H1 (cell line): ENCODE measurements around the gene LRRC42. TPM values are rescaled to one million over a fixed set of nuclear protein-coding genes. Genes with fewer than 3 reads are reported as not detected.

Source experiments
- CTCF ChIA-PET: fragments of 300-600 bp; sonication (Branson Sonifier 250); formaldehyde crosslinking; loops from one replicate; lab custom pipeline; 2021; ENCODE audit not compliant: partially characterized antibody; lab: Charles Lee
- POLR2A ChIA-PET: fragments of 300-600 bp; sonication (Branson Sonifier 250); formaldehyde crosslinking; loops from one replicate; lab custom pipeline; 2021; ENCODE audit warnings: inconsistent platforms; ENCODE audit not compliant: partially characterized antibody; lab: Charles Lee
- DNase-seq, 2 experiments: peaks; one replicate each; pipeline versions ENCODE4 v3.0.0 to v3.0.0-alpha.2; 2010 to 2022; ENCODE audit warnings: low spot score in 2 of 2, low read depth in 1 of 2, mixed read lengths in 1 of 2
- FAIRE-seq: peaks from 2 replicates; lab custom pipeline; 2011; peaks lifted over from hg19 to GRCh38; lab: Jason Lieb, UNC
- H2AFZ ChIP-seq: 2 replicates; pipeline ENCODE4 v1.8.1; 2012; ENCODE audit warnings: low read length, inconsistent platforms
- H2AK5ac ChIP-seq: 2 replicates; pipeline ENCODE4 v1.6.1; 2013; ENCODE audit warnings: low read depth, low read length
- H2BK120ac ChIP-seq: replicated peaks from 2 replicates; pipeline ENCODE3; 2013; ENCODE audit warnings: low read depth, low read length, inconsistent platforms
- H2BK12ac ChIP-seq: 2 replicates; pipeline ENCODE4 v1.6.1; 2013; ENCODE audit warnings: low read depth, low read length
- H2BK15ac ChIP-seq: 2 replicates; pipeline ENCODE4 v1.6.1; 2013; ENCODE audit warnings: low read length
- H2BK20ac ChIP-seq: 2 replicates; pipeline ENCODE4 v1.6.1; 2013; ENCODE audit warnings: low read length
- H2BK5ac ChIP-seq: 2 replicates; pipeline ENCODE4 v1.6.1; 2013; ENCODE audit warnings: low read depth, low read length
- H3K14ac ChIP-seq: 2 replicates; pipeline ENCODE4 v1.6.1; 2013; ENCODE audit warnings: inconsistent platforms; ENCODE audit not compliant: insufficient read length
- H3K18ac ChIP-seq: 2 replicates; pipeline ENCODE4 v1.6.1; 2013; ENCODE audit warnings: low read length; ENCODE audit errors: extremely low read depth
- H3K23ac ChIP-seq: 2 replicates; pipeline ENCODE4 v1.6.1; 2013; ENCODE audit warnings: inconsistent platforms; ENCODE audit not compliant: insufficient read length
- H3K23me2 ChIP-seq: 2 replicates; pipeline ENCODE4 v1.6.1; 2013; ENCODE audit warnings: low read depth, low read length
- H3K27ac ChIP-seq: 2 replicates; pipeline ENCODE4 v1.6.1; 2011; ENCODE audit warnings: low read depth, low read length, inconsistent platforms
- H3K27me3 ChIP-seq, 4 experiments: replicated peaks in 1 of 4; 1 replicate in 1 of 4; 2 replicates in 3 of 4; pipeline versions ENCODE4 v1.6.1 to v1.8.1; 2011 to 2013; ENCODE audit warnings: low read length in 3 of 4, mild to moderate bottlenecking in 3 of 4, inconsistent platforms in 2 of 4, mixed read lengths in 2 of 4, moderate library complexity in 1 of 4; ENCODE audit not compliant: control insufficient read depth in 3 of 4, insufficient read depth in 3 of 4; ENCODE audit errors: extremely low read depth in 1 of 4
- H3K36me3 ChIP-seq, 4 experiments: 2 replicates each; pipeline versions ENCODE4 v1.6.1 to v1.8.1; 2011 to 2013; ENCODE audit warnings: mild to moderate bottlenecking in 4 of 4, low read length in 3 of 4, moderate library complexity in 2 of 4, control low read depth in 1 of 4, inconsistent platforms in 1 of 4; ENCODE audit not compliant: insufficient read depth in 4 of 4, control insufficient read depth in 2 of 4
- H3K4ac ChIP-seq: replicated peaks from 2 replicates; pipeline ENCODE3; 2013; ENCODE audit warnings: low read length, low read depth, mixed read lengths, inconsistent platforms; ENCODE audit not compliant: insufficient read length
- H3K4me1 ChIP-seq, 4 experiments: replicated peaks in 1 of 4; 1 replicate in 1 of 4; 2 replicates in 3 of 4; pipeline versions ENCODE4 v1.6.1 to v1.8.1; 2011 to 2013; ENCODE audit warnings: low read length in 3 of 4, inconsistent platforms in 2 of 4, mixed read lengths in 1 of 4; ENCODE audit not compliant: insufficient read depth in 4 of 4, control insufficient read depth in 3 of 4
- H3K4me2 ChIP-seq, 2 experiments: 2 replicates each; pipeline versions ENCODE4 v1.6.1 to v1.8.1; 2011 to 2013; ENCODE audit warnings: low read depth in 2 of 2, low read length in 2 of 2, control low read depth in 1 of 2, inconsistent platforms in 1 of 2, mild to moderate bottlenecking in 1 of 2; ENCODE audit not compliant: insufficient read depth in 1 of 2
- H3K4me3 ChIP-seq, 4 experiments: fragments of 200-600, 300-600 bp in 1 of 4; sonication (generic), shearing (Covaris generic), sonication (Bioruptor Twin) in 1 of 4; 2 replicates each; pipeline versions ENCODE4 v1.5.1 to v1.8.1; 2011 to 2016; ENCODE audit warnings: low read length in 4 of 4, low read depth in 3 of 4, control low read depth in 2 of 4, inconsistent platforms in 2 of 4, mild to moderate bottlenecking in 2 of 4, mixed read lengths in 1 of 4, moderate library complexity in 1 of 4; ENCODE audit not compliant: insufficient read depth in 2 of 4; ENCODE audit errors: extremely low read depth in 1 of 4
- H3K56ac ChIP-seq: replicated peaks from 2 replicates; pipeline ENCODE3; 2013; ENCODE audit warnings: low read depth, mild to moderate bottlenecking, mixed read lengths, low read length, inconsistent platforms; ENCODE audit not compliant: insufficient read length
- H3K79me1 ChIP-seq: 2 replicates; pipeline ENCODE4 v1.6.1; 2013; ENCODE audit warnings: low read depth, low read length, control low read depth
- H3K79me2 ChIP-seq, 2 experiments: 2 replicates each; pipeline versions ENCODE4 v1.6.1 to v1.8.1; 2012 to 2013; ENCODE audit warnings: low read length in 2 of 2, mild to moderate bottlenecking in 2 of 2, inconsistent platforms in 1 of 2; ENCODE audit not compliant: insufficient read depth in 2 of 2, control insufficient read depth in 1 of 2
- H3K9ac ChIP-seq, 4 experiments: replicated peaks in 1 of 4; 1 replicate in 1 of 4; 2 replicates in 3 of 4; pipeline versions ENCODE4 v1.6.1 to v1.8.1; 2011 to 2013; ENCODE audit warnings: low read depth in 3 of 4, low read length in 3 of 4, control low read depth in 2 of 4, mild to moderate bottlenecking in 2 of 4, moderate library complexity in 2 of 4, inconsistent platforms in 1 of 4; ENCODE audit errors: extremely low read depth in 1 of 4
- H3K9me3 ChIP-seq, 2 experiments: 2 replicates each; pipeline versions ENCODE4 v1.6.1 to v1.8.1; 2012 to 2013; ENCODE audit warnings: mild to moderate bottlenecking in 2 of 2, moderate library complexity in 2 of 2, control low read depth in 1 of 2, inconsistent platforms in 1 of 2, low read depth in 1 of 2, low read length in 1 of 2, mixed read lengths in 1 of 2; ENCODE audit not compliant: insufficient read depth in 2 of 2
- H4K20me1 ChIP-seq, 2 experiments: replicated peaks in 1 of 2; 2 replicates each; pipeline versions ENCODE3 to v1.8.1; 2011 to 2013; ENCODE audit warnings: inconsistent platforms in 2 of 2, low read length in 2 of 2, mild to moderate bottlenecking in 1 of 2; ENCODE audit not compliant: insufficient read depth in 2 of 2, control insufficient read depth in 1 of 2
- H4K5ac ChIP-seq: 2 replicates; pipeline ENCODE4 v1.6.1; 2013; ENCODE audit warnings: low read length, low read depth, mixed read lengths, inconsistent platforms; ENCODE audit not compliant: insufficient read length
- H4K8ac ChIP-seq: 2 replicates; pipeline ENCODE4 v1.8.0; 2013; ENCODE audit warnings: mild to moderate bottlenecking, moderate library complexity, low read length, inconsistent platforms; ENCODE audit not compliant: insufficient read depth; ENCODE audit errors: extremely low read depth
- H4K91ac ChIP-seq: replicated peaks from 2 replicates; pipeline ENCODE3; 2013; ENCODE audit warnings: low read length, mixed read lengths, inconsistent platforms; ENCODE audit not compliant: insufficient read length
- BCL11A ChIP-seq, 2 experiments: IDR thresholded peaks; one replicate each; pipeline ENCODE4 v1.6.1; 2011; ENCODE audit warnings: low read depth in 2 of 2, low read length in 2 of 2, mild to moderate bottlenecking in 2 of 2
- CBX8 ChIP-seq: fragments of 300-800, 300-1000 bp; sonication (generic); IDR thresholded peaks from 2 replicates; pipeline ENCODE4 v1.7.1; 2016; ENCODE audit warnings: low read depth, low read length, borderline replicate concordance
- EGR1 ChIP-seq: IDR thresholded peaks from 2 replicates; pipeline ENCODE4 v1.6.1; 2011; ENCODE audit warnings: low read depth, low read length, borderline replicate concordance
- HDAC2 ChIP-seq, 2 experiments: fragments of 300-600 bp in 1 of 2; sonication (generic) in 1 of 2; IDR thresholded peaks; 2 replicates each; pipeline ENCODE4 v1.6.1; 2011 to 2012; ENCODE audit warnings: low read depth in 2 of 2, low read length in 2 of 2, mild to moderate bottlenecking in 2 of 2, moderate library complexity in 2 of 2, borderline replicate concordance in 1 of 2, inconsistent platforms in 1 of 2
- KDM5A ChIP-seq: fragments of 200-600 bp; IDR thresholded peaks from 2 replicates; pipeline ENCODE4 v1.7.1; 2012; ENCODE audit warnings: mild to moderate bottlenecking, low read length, inconsistent platforms, mixed read lengths
- RBBP5 ChIP-seq: IDR thresholded peaks from 2 replicates; pipeline ENCODE4 v1.7.1; 2012; ENCODE audit warnings: low read depth, mild to moderate bottlenecking, inconsistent platforms, low read length, moderate library complexity, borderline replicate concordance
- SIN3A ChIP-seq, 2 experiments: IDR thresholded peaks in 1 of 2; conservative IDR thresholded peaks in 1 of 2; 2 replicates each; pipeline ENCODE4 v1.6.1; 2011 to 2012; ENCODE audit warnings: low read length in 2 of 2, improper control_type of control experiment in 1 of 2, low read depth in 1 of 2, mild to moderate bottlenecking in 1 of 2
- SP1 ChIP-seq: IDR thresholded peaks from 2 replicates; pipeline ENCODE4 v1.6.1; 2011; ENCODE audit warnings: low read depth, low read length
- SP4 ChIP-seq: IDR thresholded peaks from 2 replicates; pipeline ENCODE4 v1.6.1; 2012; ENCODE audit warnings: low read length, inconsistent platforms
- TAF7 ChIP-seq: optimal IDR thresholded peaks from 2 replicates; pipeline ENCODE3; 2011; ENCODE audit warnings: low read depth, mild to moderate bottlenecking, inconsistent platforms, low read length, moderate library complexity, borderline replicate concordance
- TBP ChIP-seq: IDR thresholded peaks from 2 replicates; pipeline ENCODE4 v1.6.1; 2011; ENCODE audit warnings: low read depth, low read length, improper control_type of control experiment
- ZNF274 ChIP-seq: IDR thresholded peaks from 2 replicates; pipeline ENCODE4 v1.7.0; 2012; ENCODE audit warnings: low read length, borderline replicate concordance; ENCODE audit errors: extremely low read depth
- WGBS, 2 experiments: shearing (Covaris generic) in 1 of 2; methylation state at CpG; one replicate each; pipeline versions ENCODE4 v1.1.6 to v1.1.7; 2013 to 2015; ENCODE audit warnings: low lambda C conversion rate in 2 of 2, mixed read lengths in 2 of 2, inconsistent platforms in 1 of 2, low coverage in 1 of 2, missing lambda C conversion rate in 1 of 2; ENCODE audit not compliant: insufficient replicate concordance in 2 of 2, insufficient coverage in 1 of 2, insufficient read length in 1 of 2; ENCODE audit errors: extremely low coverage in 1 of 2, missing lambda C conversion rate in 1 of 2; 5-methylcytosine and 5-hydroxymethylcytosine counted together
- polyA plus RNA-seq, 7 experiments: library from polyadenylated mRNA; depleted of rRNA in 3 of 7; stranded (reverse) in 5 of 7; unstranded in 2 of 7; fragments of >200 nt in 5 of 7; fragments of 200-250 nt in 2 of 7; gene quantifications; 1 replicate in 5 of 7; 2 replicates in 1 of 7; 4 replicates in 1 of 7; pipeline versions ENCODE4 v1.2.1 to v1.2.3, GENCODE V29; 2011 to 2013; ENCODE audit warnings: missing spikeins in 2 of 7, mixed read lengths in 2 of 7
- total RNA-seq: library from RNA; stranded (reverse); fragmentation: NEBNext Ultra II Directional; extraction: Animal tissue kit (Norgen Biotek cat#: 25700); gene quantifications from 2 replicates; pipeline ENCODE4 v1.2.1, GENCODE V29; 2021
- TF ChIP-seq, protein P1 (sequence below): IDR thresholded peaks from 2 replicates; pipeline ENCODE4 v1.6.1; 2012; ENCODE audit warnings: inconsistent platforms

Gene LRRC42
- total and polyA plus RNA-seq, 2 of the 8 experiments (the other 6 are each of a cell fraction or from before 2014, with no cell fraction given) = 38.2 to 54.1 TPM

DNA sequence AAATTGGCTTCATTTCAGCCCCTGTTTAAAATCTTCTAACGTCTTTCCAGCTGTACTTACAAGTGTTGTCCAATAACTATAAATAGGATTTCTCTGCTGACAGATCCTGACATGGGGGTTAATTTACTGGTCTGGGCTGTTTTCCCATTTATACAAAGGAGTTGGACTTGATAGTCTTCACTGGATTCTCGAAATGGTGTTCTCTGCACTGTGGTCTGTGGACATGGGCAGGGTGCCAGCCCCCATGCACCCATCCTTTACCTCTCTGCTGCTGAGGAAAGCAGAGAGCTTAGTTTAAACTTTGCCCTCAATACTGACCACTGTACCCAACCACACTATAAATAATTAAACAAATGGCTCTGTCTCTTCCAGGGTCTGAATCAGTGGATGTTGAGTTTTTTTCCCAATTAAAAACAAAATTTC is 46.9 kb upstream of the LRRC42 start:
- no peak for DNase-seq
- H3K79me1 ChIP-seq = no peaks in the 10 kb centered on the region

More for the DNA sequence above, 46.9 kb upstream of the LRRC42 start:
- ChIA-PET CTCF (interaction anchor here (1.3 to 3.2 kb wide), 5 partner anchors 11 to 60 kb away, joined by 4 to 11 read pairs (median 8); no protein-coding TSS in a partner anchor), POLR2A (interaction anchor here (1.4 kb wide), 1 partner anchor 15 kb away, joined by 3 read pairs; no protein-coding TSS in a partner anchor)
- Histone ChIP-seq H3K18ac (no peak overlapping the region), H3K23ac (no peak overlapping the region), H3K79me2 (no peaks in the 10 kb centered on the region), H4K5ac (no peak overlapping the region), H2AFZ (no peak overlapping the region), H3K9me3 (no peaks in the 10 kb centered on the region), H3K27me3 (no peaks in the 10 kb centered on the region), H4K20me1 (no peaks in the 10 kb centered on the region), H2AK5ac (no peak overlapping the region), H2BK12ac (no peak overlapping the region), H2BK20ac (no peak overlapping the region), H3K9ac (no peak overlapping the region), H3K4me3 (no peak overlapping the region), H2BK15ac (no peak overlapping the region), H3K27ac (no peak overlapping the region), H3K4me2 (no peak overlapping the region), H3K14ac (no peak overlapping the region), H3K56ac (no peak overlapping the region), H4K8ac (no peak overlapping the region), H3K4ac (no peak overlapping the region), H2BK120ac (no peak overlapping the region), H2BK5ac (no peak overlapping the region), H3K23me2 (no peaks in the 10 kb centered on the region), H4K91ac (no peak overlapping the region), H3K36me3 (no peaks in the 10 kb centered on the region), H3K4me1 (peaks cover 0 to 2% (median 0%) of the 10 kb centered on the region in 4 experiments; a peak in 1 of 7 replicates)
- 81% methylated on average over 2 of the region's 2 CpGs; no CpG with 5 or more reads in 1 of the 2 experiments for WGBS, 2 experiments
- FAIRE-seq = no peak
- TF ChIP-seq TBP (no peak), SIN3A (conservative IDR thresholded peaks at IDR 0.05 in 1 of 2, IDR thresholded peaks at IDR 0.05 in 1 of 2; ENCODE audit: low read depth in 1 of 2, low read length in 2 of 2) (no peak), RBBP5 (no peak), HDAC2 (IDR thresholded peaks at IDR 0.05; ENCODE audit: borderline replicate concordance in 1 of 2, low read depth in 2 of 2, low read length in 2 of 2) (no peak), EGR1 (no peak), BCL11A (IDR thresholded peaks at IDR 0.05; ENCODE audit: low read depth in 2 of 2, low read length in 2 of 2) (no peak), TAF7 (no peak), KDM5A (no peak), CBX8 (no peak), ZNF274 (no peak), SP1 (no peak), SP4 (no peak)
- TF ChIP-seq, protein P1, sequence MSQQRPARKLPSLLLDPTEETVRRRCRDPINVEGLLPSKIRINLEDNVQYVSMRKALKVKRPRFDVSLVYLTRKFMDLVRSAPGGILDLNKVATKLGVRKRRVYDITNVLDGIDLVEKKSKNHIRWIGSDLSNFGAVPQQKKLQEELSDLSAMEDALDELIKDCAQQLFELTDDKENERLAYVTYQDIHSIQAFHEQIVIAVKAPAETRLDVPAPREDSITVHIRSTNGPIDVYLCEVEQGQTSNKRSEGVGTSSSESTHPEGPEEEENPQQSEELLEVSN = no peak
